MM.1S (cell line): Measurements from ENCODE around the gene NDRG2.

ENCODE experiments used
- EZH2 ChIP-seq: fragments of 300-600 bp; sonication (generic); optimal IDR thresholded peaks from 2 replicates; pipeline ENCODE3; 2017; ENCODE audit warnings: low read depth, mild to moderate bottlenecking, antibody characterized with exemption, low read length, mixed read lengths
- TF ChIP-seq, protein P1 (sequence below): fragments of 300-600 bp; sonication (generic); IDR thresholded peaks from 2 replicates; pipeline ENCODE4 v1.5.1; 2016; ENCODE audit warnings: antibody characterized with exemption, low read length, mixed read lengths

DNA sequence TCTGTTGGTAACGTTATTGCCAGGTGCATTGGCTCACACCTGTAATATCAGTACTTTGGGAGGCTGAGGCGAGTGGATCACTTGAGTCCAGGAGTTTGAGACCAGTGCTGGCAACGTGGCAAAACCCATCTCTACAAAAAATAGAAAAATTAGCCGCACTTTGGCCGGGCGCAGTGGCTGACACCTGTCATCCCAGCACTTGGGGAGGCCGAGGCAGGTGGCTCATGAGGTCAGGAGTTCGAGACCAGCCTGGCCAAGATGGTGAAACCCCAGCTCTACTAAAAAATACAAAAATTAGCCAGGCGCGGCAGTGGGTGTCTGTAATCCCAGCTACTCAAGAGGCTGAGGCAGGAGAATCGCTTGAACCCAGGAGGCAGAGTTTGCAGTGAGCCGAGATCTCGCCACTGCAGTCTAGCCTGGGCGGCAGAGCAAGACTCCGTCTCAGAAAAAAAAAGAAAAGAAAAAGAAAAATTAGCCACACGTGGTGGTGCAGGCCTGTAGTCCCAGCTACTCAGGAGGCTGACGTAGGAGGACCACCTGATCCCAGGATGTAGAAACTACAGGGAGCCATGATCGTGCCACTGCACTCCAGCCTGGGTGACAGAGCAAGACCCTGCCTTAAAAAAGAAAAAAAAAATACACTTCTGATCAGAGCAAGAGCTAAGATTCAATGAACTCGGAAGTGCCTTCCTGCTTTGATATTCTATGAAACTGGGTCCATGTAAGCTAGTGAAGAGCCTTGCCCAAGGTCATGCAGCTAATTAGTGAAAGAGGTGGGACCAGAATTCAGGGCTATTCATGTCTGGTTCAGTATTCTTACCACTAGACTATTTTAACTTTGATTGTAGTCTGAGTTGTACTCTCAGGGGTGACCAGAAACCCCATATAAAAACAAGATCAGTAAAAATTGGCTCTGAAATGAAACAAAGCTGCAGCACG is 28.6 kb upstream of the NDRG2 start:
- TF ChIP-seq, protein P1, sequence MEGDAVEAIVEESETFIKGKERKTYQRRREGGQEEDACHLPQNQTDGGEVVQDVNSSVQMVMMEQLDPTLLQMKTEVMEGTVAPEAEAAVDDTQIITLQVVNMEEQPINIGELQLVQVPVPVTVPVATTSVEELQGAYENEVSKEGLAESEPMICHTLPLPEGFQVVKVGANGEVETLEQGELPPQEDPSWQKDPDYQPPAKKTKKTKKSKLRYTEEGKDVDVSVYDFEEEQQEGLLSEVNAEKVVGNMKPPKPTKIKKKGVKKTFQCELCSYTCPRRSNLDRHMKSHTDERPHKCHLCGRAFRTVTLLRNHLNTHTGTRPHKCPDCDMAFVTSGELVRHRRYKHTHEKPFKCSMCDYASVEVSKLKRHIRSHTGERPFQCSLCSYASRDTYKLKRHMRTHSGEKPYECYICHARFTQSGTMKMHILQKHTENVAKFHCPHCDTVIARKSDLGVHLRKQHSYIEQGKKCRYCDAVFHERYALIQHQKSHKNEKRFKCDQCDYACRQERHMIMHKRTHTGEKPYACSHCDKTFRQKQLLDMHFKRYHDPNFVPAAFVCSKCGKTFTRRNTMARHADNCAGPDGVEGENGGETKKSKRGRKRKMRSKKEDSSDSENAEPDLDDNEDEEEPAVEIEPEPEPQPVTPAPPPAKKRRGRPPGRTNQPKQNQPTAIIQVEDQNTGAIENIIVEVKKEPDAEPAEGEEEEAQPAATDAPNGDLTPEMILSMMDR, result no peak
- TF ChIP-seq EZH2, result no peak
